Measurements from ENCODE around the gene MTHFD1. TPM values are rescaled to one million over a fixed set of nuclear protein-coding genes. Genes with fewer than 3 reads are reported as not detected.

The MTHFD1 gene
- total and polyA plus RNA-seq, 2 experiments from 2014 or later: 24.4 to 29.5 TPM

DNA sequence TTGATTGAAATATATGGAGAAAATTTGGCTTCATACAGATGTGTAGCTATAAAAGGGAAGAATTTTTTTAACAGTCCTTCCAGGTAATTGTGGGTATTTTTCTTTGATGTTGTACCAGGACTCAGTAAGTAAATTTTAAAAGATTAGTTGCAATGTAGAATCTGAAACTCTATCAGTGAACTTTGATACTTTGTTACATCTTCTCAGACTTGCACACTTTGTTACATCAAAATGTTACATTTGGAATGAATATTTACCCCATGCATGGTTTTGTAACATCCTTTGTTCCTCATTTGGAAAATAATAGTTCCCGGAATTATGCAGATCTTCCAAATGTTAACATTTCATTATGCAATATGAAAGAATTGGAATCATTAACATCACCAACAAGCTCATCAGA lies 13.8 kb downstream of the MTHFD1 start:
- Histone ChIP-seq H3K79me2 (peaks cover 17% of the 10 kb centered on the region), H3K27me3 (no peaks in the 10 kb centered on the region)

DNA sequence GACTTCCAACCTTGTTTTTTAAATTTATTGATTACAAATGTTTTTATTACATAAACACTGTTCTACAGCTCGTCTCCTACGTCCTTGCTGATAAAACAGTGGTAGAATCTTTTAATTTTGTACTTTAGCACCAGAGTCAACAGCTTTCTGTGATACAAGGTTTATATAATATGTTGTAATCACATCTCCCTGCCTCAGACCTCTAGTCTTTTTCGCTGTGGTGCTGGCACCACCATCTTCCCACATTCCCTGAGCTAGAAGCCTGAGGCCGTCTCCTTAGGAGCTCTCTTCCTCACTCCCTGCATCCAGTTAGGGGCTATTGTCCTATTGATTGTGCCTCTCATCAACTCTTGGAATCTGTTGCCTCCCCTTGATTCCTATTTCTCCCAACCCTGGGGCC lies 17.1 kb downstream of the MTHFD1 start:
- no peak for TF ChIP-seq EZH2 (IDR thresholded peaks at IDR 0.05; ENCODE audit: borderline replicate concordance)
- TF ChIP-seq EZH2phosphoT487 (IDR thresholded peaks at IDR 0.05; ENCODE audit: low read depth, severe bottlenecking, unreplicated experiment): no peak
- TF ChIP-seq, protein P1, sequence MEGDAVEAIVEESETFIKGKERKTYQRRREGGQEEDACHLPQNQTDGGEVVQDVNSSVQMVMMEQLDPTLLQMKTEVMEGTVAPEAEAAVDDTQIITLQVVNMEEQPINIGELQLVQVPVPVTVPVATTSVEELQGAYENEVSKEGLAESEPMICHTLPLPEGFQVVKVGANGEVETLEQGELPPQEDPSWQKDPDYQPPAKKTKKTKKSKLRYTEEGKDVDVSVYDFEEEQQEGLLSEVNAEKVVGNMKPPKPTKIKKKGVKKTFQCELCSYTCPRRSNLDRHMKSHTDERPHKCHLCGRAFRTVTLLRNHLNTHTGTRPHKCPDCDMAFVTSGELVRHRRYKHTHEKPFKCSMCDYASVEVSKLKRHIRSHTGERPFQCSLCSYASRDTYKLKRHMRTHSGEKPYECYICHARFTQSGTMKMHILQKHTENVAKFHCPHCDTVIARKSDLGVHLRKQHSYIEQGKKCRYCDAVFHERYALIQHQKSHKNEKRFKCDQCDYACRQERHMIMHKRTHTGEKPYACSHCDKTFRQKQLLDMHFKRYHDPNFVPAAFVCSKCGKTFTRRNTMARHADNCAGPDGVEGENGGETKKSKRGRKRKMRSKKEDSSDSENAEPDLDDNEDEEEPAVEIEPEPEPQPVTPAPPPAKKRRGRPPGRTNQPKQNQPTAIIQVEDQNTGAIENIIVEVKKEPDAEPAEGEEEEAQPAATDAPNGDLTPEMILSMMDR (IDR thresholded peaks at IDR 0.05; ENCODE audit: poor library complexity): no peak
- Histone ChIP-seq H3K4me2 (no peak overlapping the region), H4K20me1 (ENCODE audit: insufficient read depth, poor library complexity, severe bottlenecking) (no peaks in the 10 kb centered on the region), H2AFZ (no peak overlapping the region), H3K36me3 (replicated peaks; ENCODE audit: insufficient read depth, low read depth) (no peaks in the 10 kb centered on the region), H3K79me2 (no peaks in the 10 kb centered on the region), H3K4me1 (ENCODE audit: insufficient read depth) (no peaks in the 10 kb centered on the region), H3K9me2 (replicated peaks; ENCODE audit: insufficient read depth) (no peaks in the 10 kb centered on the region), H3K27me3 (no peaks in the 10 kb centered on the region), H3K4me3 (no peak overlapping the region), H3K27ac (no peak overlapping the region), H3K9me3 (ENCODE audit: low read depth) (no peaks in the 10 kb centered on the region)
- 93% methylated on average over 4 of the region's 4 CpGs for WGBS (ENCODE audit: low lambda C conversion rate, missing lambda C conversion rate)
- DNase-seq (ENCODE audit: low spot score): no peak

More for the DNA sequence above, 13.8 kb downstream of the MTHFD1 start:
- Histone ChIP-seq H3K9me3 (ENCODE audit: low read depth) (no peaks in the 10 kb centered on the region), H3K4me2 (no peak overlapping the region), H2AFZ (no peak overlapping the region), H3K36me3 (replicated peaks; ENCODE audit: insufficient read depth, low read depth) (no peaks in the 10 kb centered on the region), H3K4me1 (ENCODE audit: insufficient read depth) (no peaks in the 10 kb centered on the region), H3K27ac (no peak overlapping the region), H4K20me1 (ENCODE audit: insufficient read depth, poor library complexity, severe bottlenecking) (no peaks in the 10 kb centered on the region), H3K9me2 (replicated peaks; ENCODE audit: insufficient read depth) (no peaks in the 10 kb centered on the region), H3K4me3 (no peak overlapping the region)
- DNase-seq (ENCODE audit: low spot score): no peak
- 97% methylated on average over 1 of the region's 1 CpG for WGBS (ENCODE audit: low lambda C conversion rate, missing lambda C conversion rate)
- TF ChIP-seq, protein P1 (IDR thresholded peaks at IDR 0.05; ENCODE audit: poor library complexity): no peak
- TF ChIP-seq EZH2 (IDR thresholded peaks at IDR 0.05; ENCODE audit: borderline replicate concordance) (no peak), EZH2phosphoT487 (IDR thresholded peaks at IDR 0.05; ENCODE audit: low read depth, severe bottlenecking, unreplicated experiment) (no peak)

DNA sequence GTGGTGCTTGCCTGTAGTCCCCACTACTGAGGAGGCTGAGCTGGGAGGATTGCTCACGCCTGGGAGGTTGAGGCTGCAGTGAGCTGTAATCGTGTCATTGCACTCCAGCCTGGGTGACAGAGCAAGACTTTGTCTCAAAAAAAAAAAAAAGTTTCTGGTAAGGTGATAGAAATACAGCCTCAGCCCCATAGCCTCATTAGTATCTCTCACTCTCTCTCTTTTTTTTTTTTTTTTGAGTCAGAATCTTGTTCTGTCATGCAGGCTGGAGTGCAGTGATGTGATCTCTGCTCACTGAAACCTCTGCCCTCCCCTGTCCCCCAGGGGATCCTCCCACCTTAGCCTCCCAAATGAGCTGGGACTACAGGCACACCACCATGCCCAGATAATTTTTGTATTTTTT lies 19.2 kb downstream of the MTHFD1 start:
- DNase-seq (ENCODE audit: low spot score): no peak
- Histone ChIP-seq H3K36me3 (replicated peaks; ENCODE audit: insufficient read depth, low read depth) (no peaks in the 10 kb centered on the region), H3K9me3 (ENCODE audit: low read depth) (no peaks in the 10 kb centered on the region), H4K20me1 (ENCODE audit: insufficient read depth, poor library complexity, severe bottlenecking) (no peaks in the 10 kb centered on the region), H3K27ac (no peak overlapping the region), H3K27me3 (no peaks in the 10 kb centered on the region), H3K9me2 (replicated peaks; ENCODE audit: insufficient read depth) (no peaks in the 10 kb centered on the region), H3K4me3 (no peak overlapping the region), H3K79me2 (no peaks in the 10 kb centered on the region), H3K4me2 (no peak overlapping the region), H3K4me1 (ENCODE audit: insufficient read depth) (no peaks in the 10 kb centered on the region), H2AFZ (no peak overlapping the region)
- 97% methylated on average over 2 of the region's 2 CpGs for WGBS (ENCODE audit: low lambda C conversion rate, missing lambda C conversion rate)
- no peak for TF ChIP-seq EZH2phosphoT487 (IDR thresholded peaks at IDR 0.05; ENCODE audit: low read depth, severe bottlenecking, unreplicated experiment)
- TF ChIP-seq, protein P1 (IDR thresholded peaks at IDR 0.05; ENCODE audit: poor library complexity): no peak
- TF ChIP-seq EZH2 (IDR thresholded peaks at IDR 0.05; ENCODE audit: borderline replicate concordance): no peak
